NCI-H1417 treated with DMSO at 0.1 percent for 48 hours (cell line): ENCODE results near the gene DCUN1D4.
"Not testable (repeated sequence)": the region's sequence is repeated elsewhere in the genome, so short reads cannot be mapped to it uniquely, and the experiment has no call there.

Source experiments
- DNase-seq: peaks from one replicate; lab custom pipeline; 2025; lab: John Stamatoyannopoulos, UW

The DCUN1D4 gene

GRCh38 chr4:51855270-51855669 is 12.3 kb downstream of the DCUN1D4 start:
- DNase-seq = no peak

GRCh38 chr4:51855751-51856150 is 12.8 kb downstream of the DCUN1D4 start:
- DNase-seq = no peak

- peak; percentile 40 for DNase-seq
Observed at GRCh38 chr4:51858605-51859202, 15.8 kb downstream of the DCUN1D4 start.

- no peak for DNase-seq
Observed at GRCh38 chr4:51859476-51860031, 16.6 kb downstream of the DCUN1D4 start.

- DNase-seq = no peak
Observed at GRCh38 chr4:51862199-51862598, 19.2 kb downstream of the DCUN1D4 start.

- DNase-seq = no peak
Observed at GRCh38 chr4:51862781-51863180, 19.8 kb downstream of the DCUN1D4 start.

GRCh38 chr4:51865717-51866116 is 22.8 kb downstream of the DCUN1D4 start:
- no peak for DNase-seq

GRCh38 chr4:51866835-51867234 is 23.9 kb downstream of the DCUN1D4 start:
- no peak for DNase-seq

- DNase-seq = no peak
Observed at GRCh38 chr4:51867689-51868448, 24.9 kb downstream of the DCUN1D4 start.

GRCh38 chr4:51868449-51868847 is 25.5 kb downstream of the DCUN1D4 start:
- no peak for DNase-seq

GRCh38 chr4:51870441-51871188 is 27.7 kb downstream of the DCUN1D4 start:
- no peak for DNase-seq

GRCh38 chr4:51872283-51872997 is 29.5 kb downstream of the DCUN1D4 start:
- DNase-seq = no peak

- no peak for DNase-seq
Observed at GRCh38 chr4:51874551-51874950, 31.6 kb downstream of the DCUN1D4 start.

GRCh38 chr4:51878431-51878830 is 35.5 kb downstream of the DCUN1D4 start:
- no peak for DNase-seq

- no peak for DNase-seq
Observed at GRCh38 chr4:51880016-51880915, 37.3 kb downstream of the DCUN1D4 start.

GRCh38 chr4:51884055-51884454 is 41.1 kb downstream of the DCUN1D4 start:
- DNase-seq = no peak

- no peak for DNase-seq
Observed at GRCh38 chr4:51884606-51885005, 41.7 kb downstream of the DCUN1D4 start.

GRCh38 chr4:51885363-51885762 is 42.4 kb downstream of the DCUN1D4 start:
- no peak for DNase-seq

- DNase-seq = no peak
Observed at GRCh38 chr4:51890760-51891159, 47.8 kb downstream of the DCUN1D4 start.

GRCh38 chr4:51893402-51893801 is 50.4 kb downstream of the DCUN1D4 start:
- not testable (repeated sequence) for DNase-seq

- DNase-seq = no peak
Observed at GRCh38 chr4:51894059-51894645, 51.2 kb downstream of the DCUN1D4 start.
